WTC11 (cell line): Measurements from ENCODE around the gene MORC3. TPM values are rescaled to one million over a fixed set of nuclear protein-coding genes. Genes with fewer than 3 reads are reported as not detected.
"Not testable (repeated sequence)": the region's sequence is repeated elsewhere in the genome, so short reads cannot be mapped to it uniquely, and the experiment has no call there.

Experiments
- ATAC-seq: fragments of 200-7000 bp; cut with Tn5 transposase; 2 replicates; pipeline ENCODE4 v1.10.0; 2021; ENCODE audit warnings: mild to moderate bottlenecking, moderate library complexity
- CTCF ChIA-PET: fragments of 300-600 bp; sonication (Branson Sonifier 250); formaldehyde crosslinking; loops from one replicate; lab custom pipeline; 2021; ENCODE audit warnings: antibody characterized with exemption; lab: Charles Lee
- POLR2A ChIA-PET: fragments of 350-600 bp; sonication (Branson Sonifier 250); formaldehyde crosslinking; loops from one replicate; lab custom pipeline; 2021; ENCODE audit warnings: antibody characterized with exemption; lab: Charles Lee
- DNase-seq: peaks from one replicate; pipeline ENCODE4 v3.0.0; 2021; ENCODE audit warnings: low spot score
- H3K27ac Mint-ChIP-seq: 2 replicates; pipeline ENCODE4 v1.8.0; 2021; ENCODE audit warnings: mixed read lengths
- H3K27me3 Mint-ChIP-seq: 2 replicates; pipeline ENCODE4 v1.8.0; 2021; ENCODE audit warnings: low read depth, mild to moderate bottlenecking, moderate library complexity, mixed read lengths
- H3K36me3 Mint-ChIP-seq: 2 replicates; pipeline ENCODE4 v1.8.0; 2021; ENCODE audit warnings: mixed read lengths
- H3K4me1 Mint-ChIP-seq: 2 replicates; pipeline ENCODE4 v1.8.0; 2022; ENCODE audit warnings: mixed read lengths
- H3K4me3 Mint-ChIP-seq: 2 replicates; pipeline ENCODE4 v1.8.0; 2021; ENCODE audit warnings: mild to moderate bottlenecking, moderate library complexity, mixed read lengths
- H3K9me3 Mint-ChIP-seq: 2 replicates; pipeline ENCODE4 v1.8.0; 2021; ENCODE audit warnings: mixed read lengths
- CBFB ChIP-seq: sonication (generic); formaldehyde crosslinking; IDR thresholded peaks from 2 replicates; pipeline ENCODE4 v1.8.1; 2022; ENCODE audit warnings: mild to moderate bottlenecking, low read depth, missing genetic modification reagents
- IRF2 ChIP-seq: sonication (generic); formaldehyde crosslinking; IDR thresholded peaks from 2 replicates; pipeline ENCODE4 v1.8.0; 2022; ENCODE audit warnings: low read depth, missing genetic modification reagents, borderline replicate concordance
- JUN ChIP-seq: sonication (generic); formaldehyde crosslinking; IDR thresholded peaks from 2 replicates; pipeline ENCODE4 v1.8.0; 2023; ENCODE audit warnings: mild to moderate bottlenecking, missing genetic modification reagents
- NFE2L1 ChIP-seq: sonication (generic); formaldehyde crosslinking; IDR thresholded peaks from 2 replicates; pipeline ENCODE4 v1.8.1; 2023; ENCODE audit warnings: missing genetic modification reagents
- NFYB ChIP-seq: sonication (generic); formaldehyde crosslinking; conservative IDR thresholded peaks from 2 replicates; pipeline ENCODE4 v1.8.0; 2022; ENCODE audit warnings: low read depth, missing genetic modification reagents
- RORB ChIP-seq: fragments of 250-450 bp; sonication (Bioruptor Pico); IDR thresholded peaks from 2 replicates; pipeline ENCODE4 v1.9.0; 2021; ENCODE audit warnings: mild to moderate bottlenecking
- SOX15 ChIP-seq: fragments of 250-450 bp; sonication (Bioruptor Pico); IDR thresholded peaks from 2 replicates; pipeline ENCODE4 v1.9.0; 2021; ENCODE audit warnings: mild to moderate bottlenecking
- ZNF138 ChIP-seq: sonication (generic); formaldehyde crosslinking; conservative IDR thresholded peaks from 2 replicates; pipeline ENCODE4 v1.8.1; 2022; ENCODE audit warnings: mild to moderate bottlenecking, moderate library complexity, missing genetic modification reagents
- ZNF219 ChIP-seq: sonication (generic); formaldehyde crosslinking; IDR thresholded peaks from 2 replicates; pipeline ENCODE4 v1.8.0; 2023; ENCODE audit warnings: missing genetic modification reagents, mild to moderate bottlenecking, borderline replicate concordance
- ZNF416 ChIP-seq: fragments of 250-450 bp; sonication (Bioruptor Pico); IDR thresholded peaks from 2 replicates; pipeline ENCODE4 v1.9.0; 2021; ENCODE audit warnings: mild to moderate bottlenecking, inconsistent platforms
- ZNF512 ChIP-seq: sonication (generic); formaldehyde crosslinking; IDR thresholded peaks from 2 replicates; pipeline ENCODE4 v1.8.1; 2022; ENCODE audit warnings: missing genetic modification reagents, borderline replicate concordance
- total RNA-seq: library from RNA; stranded (reverse); gene quantifications from 3 replicates; pipeline ENCODE4 v1.2.3, GENCODE V29; 2021
- TF ChIP-seq, protein P1 (sequence below): sonication (generic); formaldehyde crosslinking; IDR thresholded peaks from 2 replicates; pipeline ENCODE4 v1.8.0; 2023; ENCODE audit warnings: missing genetic modification reagents, mild to moderate bottlenecking, borderline replicate concordance
- TF ChIP-seq, protein P2 (sequence below): fragments of 250-450 bp; sonication (Bioruptor Pico); conservative IDR thresholded peaks from 2 replicates; pipeline ENCODE4 v1.9.0; 2021; ENCODE audit warnings: mild to moderate bottlenecking
- TF ChIP-seq, protein P3 (sequence below): sonication (generic); formaldehyde crosslinking; IDR thresholded peaks from 2 replicates; pipeline ENCODE4 v1.8.1; 2023; ENCODE audit warnings: mild to moderate bottlenecking, missing genetic modification reagents
- TF ChIP-seq, protein P4 (sequence below): sonication (generic); formaldehyde crosslinking; IDR thresholded peaks from 2 replicates; pipeline ENCODE4 v1.8.1; 2023; ENCODE audit warnings: mild to moderate bottlenecking, missing genetic modification reagents
- TF ChIP-seq, protein P5 (sequence below): fragments of 250-450 bp; sonication (Bioruptor Pico); IDR thresholded peaks from 2 replicates; pipeline ENCODE4 v2.1.2; 2022; ENCODE audit warnings: mild to moderate bottlenecking, moderate library complexity

Gene MORC3
- total RNA-seq, 1 experiment from 2014 or later: 15.9 TPM

- POLR2A ChIA-PET: no interaction called here
- H3K4me1 Mint-ChIP-seq: no peaks in the 10 kb centered on the region
- TF ChIP-seq NFE2L1 (CRISPR knock-in tag): no peak
- TF ChIP-seq, protein P1, sequence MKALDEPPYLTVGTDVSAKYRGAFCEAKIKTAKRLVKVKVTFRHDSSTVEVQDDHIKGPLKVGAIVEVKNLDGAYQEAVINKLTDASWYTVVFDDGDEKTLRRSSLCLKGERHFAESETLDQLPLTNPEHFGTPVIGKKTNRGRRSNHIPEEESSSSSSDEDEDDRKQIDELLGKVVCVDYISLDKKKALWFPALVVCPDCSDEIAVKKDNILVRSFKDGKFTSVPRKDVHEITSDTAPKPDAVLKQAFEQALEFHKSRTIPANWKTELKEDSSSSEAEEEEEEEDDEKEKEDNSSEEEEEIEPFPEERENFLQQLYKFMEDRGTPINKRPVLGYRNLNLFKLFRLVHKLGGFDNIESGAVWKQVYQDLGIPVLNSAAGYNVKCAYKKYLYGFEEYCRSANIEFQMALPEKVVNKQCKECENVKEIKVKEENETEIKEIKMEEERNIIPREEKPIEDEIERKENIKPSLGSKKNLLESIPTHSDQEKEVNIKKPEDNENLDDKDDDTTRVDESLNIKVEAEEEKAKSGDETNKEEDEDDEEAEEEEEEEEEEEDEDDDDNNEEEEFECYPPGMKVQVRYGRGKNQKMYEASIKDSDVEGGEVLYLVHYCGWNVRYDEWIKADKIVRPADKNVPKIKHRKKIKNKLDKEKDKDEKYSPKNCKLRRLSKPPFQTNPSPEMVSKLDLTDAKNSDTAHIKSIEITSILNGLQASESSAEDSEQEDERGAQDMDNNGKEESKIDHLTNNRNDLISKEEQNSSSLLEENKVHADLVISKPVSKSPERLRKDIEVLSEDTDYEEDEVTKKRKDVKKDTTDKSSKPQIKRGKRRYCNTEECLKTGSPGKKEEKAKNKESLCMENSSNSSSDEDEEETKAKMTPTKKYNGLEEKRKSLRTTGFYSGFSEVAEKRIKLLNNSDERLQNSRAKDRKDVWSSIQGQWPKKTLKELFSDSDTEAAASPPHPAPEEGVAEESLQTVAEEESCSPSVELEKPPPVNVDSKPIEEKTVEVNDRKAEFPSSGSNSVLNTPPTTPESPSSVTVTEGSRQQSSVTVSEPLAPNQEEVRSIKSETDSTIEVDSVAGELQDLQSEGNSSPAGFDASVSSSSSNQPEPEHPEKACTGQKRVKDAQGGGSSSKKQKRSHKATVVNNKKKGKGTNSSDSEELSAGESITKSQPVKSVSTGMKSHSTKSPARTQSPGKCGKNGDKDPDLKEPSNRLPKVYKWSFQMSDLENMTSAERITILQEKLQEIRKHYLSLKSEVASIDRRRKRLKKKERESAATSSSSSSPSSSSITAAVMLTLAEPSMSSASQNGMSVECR (CRISPR knock-in tag): no peak
- no peak for TF ChIP-seq RORB (CRISPR knock-in tag)
- no peak for TF ChIP-seq ZNF138 (CRISPR knock-in tag)
- TF ChIP-seq IRF2: no peak
- TF ChIP-seq, protein P2, sequence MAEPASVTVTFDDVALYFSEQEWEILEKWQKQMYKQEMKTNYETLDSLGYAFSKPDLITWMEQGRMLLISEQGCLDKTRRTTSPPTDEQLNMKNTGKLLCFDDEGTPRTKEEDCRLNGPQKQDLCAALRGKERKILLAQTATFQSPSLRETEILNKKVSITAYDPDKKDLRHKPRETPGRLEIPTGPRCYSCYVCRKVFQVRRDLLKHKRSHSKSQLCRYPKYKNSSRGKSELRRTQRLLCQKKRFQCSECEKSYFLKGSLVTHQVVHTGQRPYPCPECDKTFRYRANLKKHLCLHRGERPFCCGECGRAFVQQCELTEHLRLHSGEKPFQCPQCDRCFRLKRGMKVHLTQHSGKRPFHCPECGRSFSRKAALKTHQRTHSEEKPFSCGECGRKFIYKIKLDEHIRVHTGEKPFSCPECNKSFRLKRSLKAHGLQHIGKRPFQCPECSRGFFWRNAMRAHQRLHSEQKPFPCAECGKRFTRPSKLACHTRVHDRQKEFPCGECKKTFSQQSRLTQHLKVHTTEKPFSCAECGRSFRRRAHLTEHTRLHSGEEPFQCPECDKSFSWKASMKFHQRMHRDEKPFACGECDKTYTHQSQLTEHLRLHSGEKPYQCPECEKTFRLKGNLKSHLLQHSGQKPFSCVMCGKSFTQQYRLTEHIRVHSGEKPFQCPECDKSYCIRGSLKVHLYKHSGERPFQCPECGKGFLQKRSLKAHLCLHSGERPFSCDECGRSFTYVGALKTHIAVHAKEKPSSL (CRISPR knock-in tag): no peak
- no peak for TF ChIP-seq NFYB (CRISPR knock-in tag)
- no peak for TF ChIP-seq ZNF416 (CRISPR knock-in tag)
- no peak for TF ChIP-seq SOX15 (CRISPR knock-in tag)
- TF ChIP-seq, protein P3, sequence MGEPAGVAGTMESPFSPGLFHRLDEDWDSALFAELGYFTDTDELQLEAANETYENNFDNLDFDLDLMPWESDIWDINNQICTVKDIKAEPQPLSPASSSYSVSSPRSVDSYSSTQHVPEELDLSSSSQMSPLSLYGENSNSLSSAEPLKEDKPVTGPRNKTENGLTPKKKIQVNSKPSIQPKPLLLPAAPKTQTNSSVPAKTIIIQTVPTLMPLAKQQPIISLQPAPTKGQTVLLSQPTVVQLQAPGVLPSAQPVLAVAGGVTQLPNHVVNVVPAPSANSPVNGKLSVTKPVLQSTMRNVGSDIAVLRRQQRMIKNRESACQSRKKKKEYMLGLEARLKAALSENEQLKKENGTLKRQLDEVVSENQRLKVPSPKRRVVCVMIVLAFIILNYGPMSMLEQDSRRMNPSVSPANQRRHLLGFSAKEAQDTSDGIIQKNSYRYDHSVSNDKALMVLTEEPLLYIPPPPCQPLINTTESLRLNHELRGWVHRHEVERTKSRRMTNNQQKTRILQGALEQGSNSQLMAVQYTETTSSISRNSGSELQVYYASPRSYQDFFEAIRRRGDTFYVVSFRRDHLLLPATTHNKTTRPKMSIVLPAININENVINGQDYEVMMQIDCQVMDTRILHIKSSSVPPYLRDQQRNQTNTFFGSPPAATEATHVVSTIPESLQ (CRISPR knock-in tag): no peak
- TF ChIP-seq, protein P4, sequence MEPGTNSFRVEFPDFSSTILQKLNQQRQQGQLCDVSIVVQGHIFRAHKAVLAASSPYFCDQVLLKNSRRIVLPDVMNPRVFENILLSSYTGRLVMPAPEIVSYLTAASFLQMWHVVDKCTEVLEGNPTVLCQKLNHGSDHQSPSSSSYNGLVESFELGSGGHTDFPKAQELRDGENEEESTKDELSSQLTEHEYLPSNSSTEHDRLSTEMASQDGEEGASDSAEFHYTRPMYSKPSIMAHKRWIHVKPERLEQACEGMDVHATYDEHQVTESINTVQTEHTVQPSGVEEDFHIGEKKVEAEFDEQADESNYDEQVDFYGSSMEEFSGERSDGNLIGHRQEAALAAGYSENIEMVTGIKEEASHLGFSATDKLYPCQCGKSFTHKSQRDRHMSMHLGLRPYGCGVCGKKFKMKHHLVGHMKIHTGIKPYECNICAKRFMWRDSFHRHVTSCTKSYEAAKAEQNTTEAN (CRISPR knock-in tag): no peak
- no peak for TF ChIP-seq ZNF219
- no peak for TF ChIP-seq CBFB (CRISPR knock-in tag)
- TF ChIP-seq, protein P5, sequence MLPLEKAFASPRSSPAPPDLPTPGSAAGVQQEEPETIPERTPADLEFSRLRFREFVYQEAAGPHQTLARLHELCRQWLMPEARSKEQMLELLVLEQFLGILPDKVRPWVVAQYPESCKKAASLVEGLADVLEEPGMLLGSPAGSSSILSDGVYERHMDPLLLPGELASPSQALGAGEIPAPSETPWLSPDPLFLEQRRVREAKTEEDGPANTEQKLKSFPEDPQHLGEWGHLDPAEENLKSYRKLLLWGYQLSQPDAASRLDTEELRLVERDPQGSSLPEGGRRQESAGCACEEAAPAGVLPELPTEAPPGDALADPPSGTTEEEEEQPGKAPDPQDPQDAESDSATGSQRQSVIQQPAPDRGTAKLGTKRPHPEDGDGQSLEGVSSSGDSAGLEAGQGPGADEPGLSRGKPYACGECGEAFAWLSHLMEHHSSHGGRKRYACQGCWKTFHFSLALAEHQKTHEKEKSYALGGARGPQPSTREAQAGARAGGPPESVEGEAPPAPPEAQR (CRISPR knock-in tag): no peak
- no peak for TF ChIP-seq JUN (CRISPR knock-in tag)
- TF ChIP-seq ZNF512 (CRISPR knock-in tag): no peak
- TF ChIP-seq, all 79 proteins: peak for 0
- CTCF ChIA-PET: no interaction called here
- Mint-ChIP-seq H3K4me3 (no peak overlapping the region), H3K9me3 (no peaks in the 10 kb centered on the region), H3K27me3 (no peaks in the 10 kb centered on the region), H3K36me3 (peaks cover 62% of the 10 kb centered on the region), H3K27ac (peak overlapping the region; percentile 72)
- DNase-seq (no peak), ATAC-seq (no peak)
Observed at GRCh38 chr21:36338975-36339374, 19.0 kb downstream of the MORC3 start.

DNA sequence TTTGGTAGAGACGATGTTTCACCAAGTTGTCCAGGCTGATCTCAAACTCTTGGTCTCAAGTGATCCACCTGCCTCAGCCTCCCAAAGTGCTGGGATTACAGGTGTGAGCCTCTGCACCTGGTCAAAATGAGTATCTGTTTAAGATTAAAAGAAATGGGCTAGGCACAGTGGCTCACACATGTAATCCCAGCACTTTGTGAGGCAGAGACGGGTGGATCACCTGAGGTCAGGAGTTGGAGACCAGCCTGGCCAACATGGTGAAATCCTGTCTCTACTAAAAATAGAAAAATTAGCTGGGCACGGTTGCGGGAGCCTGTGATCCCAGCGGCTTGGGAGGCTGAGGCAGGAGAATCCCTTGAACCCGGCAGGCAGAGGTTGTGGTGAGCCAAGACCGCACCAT is 22.6 kb downstream of the MORC3 start:
- ATAC-seq, H3K9me3 Mint-ChIP-seq, DNase-seq, H3K4me1 Mint-ChIP-seq, H3K4me3 Mint-ChIP-seq, H3K27ac Mint-ChIP-seq, CTCF ChIA-PET, H3K27me3 Mint-ChIP-seq, POLR2A ChIA-PET: not testable (repeated sequence)
- peaks cover 67% of the 10 kb centered on the region for H3K36me3 Mint-ChIP-seq
